CD4-positive, alpha-beta T cell treated with Interleukin-17A for 1 hour (primary cell): Measurements from ENCODE around the gene MTCH1.

Experiments used
- DNase-seq: peaks from one replicate; pipeline ENCODE4 v3.0.0-alpha.2; 2020

Gene MTCH1, protein sequence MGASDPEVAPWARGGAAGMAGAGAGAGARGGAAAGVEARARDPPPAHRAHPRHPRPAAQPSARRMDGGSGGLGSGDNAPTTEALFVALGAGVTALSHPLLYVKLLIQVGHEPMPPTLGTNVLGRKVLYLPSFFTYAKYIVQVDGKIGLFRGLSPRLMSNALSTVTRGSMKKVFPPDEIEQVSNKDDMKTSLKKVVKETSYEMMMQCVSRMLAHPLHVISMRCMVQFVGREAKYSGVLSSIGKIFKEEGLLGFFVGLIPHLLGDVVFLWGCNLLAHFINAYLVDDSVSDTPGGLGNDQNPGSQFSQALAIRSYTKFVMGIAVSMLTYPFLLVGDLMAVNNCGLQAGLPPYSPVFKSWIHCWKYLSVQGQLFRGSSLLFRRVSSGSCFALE

DNA sequence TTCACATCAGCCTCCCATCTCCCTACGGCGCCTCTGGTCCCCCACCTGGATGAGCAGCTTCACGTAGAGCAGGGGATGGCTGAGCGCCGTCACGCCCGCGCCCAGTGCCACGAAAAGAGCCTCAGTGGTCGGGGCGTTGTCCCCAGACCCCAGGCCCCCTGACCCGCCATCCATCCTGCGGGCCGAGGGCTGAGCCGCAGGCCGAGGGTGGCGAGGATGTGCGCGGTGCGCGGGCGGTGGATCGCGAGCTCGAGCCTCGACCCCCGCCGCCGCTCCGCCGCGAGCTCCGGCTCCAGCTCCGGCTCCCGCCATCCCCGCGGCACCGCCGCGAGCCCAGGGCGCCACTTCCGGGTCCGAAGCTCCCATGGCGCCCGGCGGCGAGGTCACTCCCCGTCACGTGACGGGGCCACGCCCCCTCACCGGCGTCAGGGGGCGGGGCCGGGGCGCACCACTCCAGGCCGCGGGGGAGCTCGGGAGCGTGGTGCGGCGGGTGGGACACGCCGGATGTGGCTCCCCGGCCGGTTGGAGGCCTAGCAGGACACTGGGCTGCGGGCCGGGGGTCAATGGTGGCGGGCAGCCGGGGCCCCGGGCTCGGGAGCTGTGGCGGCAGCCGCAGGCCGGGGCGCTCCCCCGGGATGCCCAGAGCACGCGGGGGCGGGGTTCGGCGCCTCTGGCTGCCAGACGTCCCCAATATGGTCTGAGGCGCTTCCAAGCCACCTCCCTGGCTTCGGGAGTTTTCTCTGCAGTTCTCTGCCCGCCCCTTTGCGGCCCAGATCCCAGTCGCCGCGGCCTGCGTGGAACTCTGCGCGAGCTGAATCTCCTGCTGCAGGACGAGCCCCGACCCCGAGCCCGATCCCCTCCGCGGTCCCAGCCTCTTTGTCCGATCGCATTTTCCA, at the start of gene MTCH1:
Gene MTCH1 (minus strand): TSS at position 389 of the 896 bp plus-strand sequence. CDS start 23 bp downstream, at position 366.
- peak; percentile 88 for DNase-seq

- DNase-seq, result no peak
Observed at GRCh38 chr6:37033819-37034795, 48.1 kb upstream of the MTCH1 start.

GRCh38 chr6:37033255-37033654, 47.3 kb upstream of the MTCH1 start:
- DNase-seq, result peak; percentile 11

- DNase-seq, result no peak
Observed at GRCh38 chr6:37032239-37032638, 46.2 kb upstream of the MTCH1 start.

- no peak for DNase-seq
Observed at GRCh38 chr6:37030599-37030998, 44.6 kb upstream of the MTCH1 start.

- peak; percentile 64 for DNase-seq
Observed at GRCh38 chr6:37029249-37029971, 43.4 kb upstream of the MTCH1 start.

- no peak for DNase-seq
Observed at GRCh38 chr6:37027811-37028469, 41.9 kb upstream of the MTCH1 start.

- no peak for DNase-seq
Observed at GRCh38 chr6:37027036-37027720, 41.2 kb upstream of the MTCH1 start.

DNA sequence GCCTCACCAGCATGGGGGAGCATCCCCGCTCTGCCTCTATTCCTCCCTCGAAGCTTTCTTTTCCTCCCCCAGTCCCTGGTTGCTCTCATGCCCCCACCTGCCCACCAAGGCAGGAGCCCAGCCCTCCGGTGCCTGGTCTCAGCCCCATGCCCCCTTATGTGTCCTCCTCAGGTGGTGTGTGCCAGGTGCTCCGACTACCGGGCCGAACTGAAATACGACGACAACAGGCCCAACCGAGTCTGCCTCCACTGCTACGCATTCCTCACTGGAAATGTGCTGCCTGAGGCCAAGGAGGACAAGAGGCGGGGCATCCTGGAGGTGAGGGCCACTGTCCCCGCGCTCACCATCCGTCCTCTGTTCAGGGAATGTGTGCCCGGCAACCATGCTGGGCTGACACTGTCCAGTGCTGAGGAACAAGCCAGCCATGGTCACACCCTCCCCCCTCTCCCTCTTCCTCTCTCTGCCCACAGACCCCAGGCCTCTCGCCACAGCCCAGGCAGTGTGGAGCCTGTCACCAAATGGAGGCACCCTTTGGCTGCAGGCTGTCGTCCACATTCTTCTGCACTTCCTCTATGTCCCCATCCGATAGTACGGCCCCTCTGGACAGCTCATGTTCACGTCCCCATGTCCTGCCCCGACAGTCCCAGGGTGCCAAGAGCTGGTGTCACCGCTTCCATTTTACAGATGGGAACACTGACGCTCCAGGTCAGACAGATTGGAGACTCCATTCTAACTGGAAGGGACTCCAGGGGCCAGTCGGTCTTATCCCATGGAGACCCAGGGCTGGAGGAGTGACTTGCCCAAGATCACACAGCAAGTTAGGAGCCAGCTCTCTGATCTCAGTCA, 39.8 kb upstream of the MTCH1 start:
- no peak for DNase-seq

DNA sequence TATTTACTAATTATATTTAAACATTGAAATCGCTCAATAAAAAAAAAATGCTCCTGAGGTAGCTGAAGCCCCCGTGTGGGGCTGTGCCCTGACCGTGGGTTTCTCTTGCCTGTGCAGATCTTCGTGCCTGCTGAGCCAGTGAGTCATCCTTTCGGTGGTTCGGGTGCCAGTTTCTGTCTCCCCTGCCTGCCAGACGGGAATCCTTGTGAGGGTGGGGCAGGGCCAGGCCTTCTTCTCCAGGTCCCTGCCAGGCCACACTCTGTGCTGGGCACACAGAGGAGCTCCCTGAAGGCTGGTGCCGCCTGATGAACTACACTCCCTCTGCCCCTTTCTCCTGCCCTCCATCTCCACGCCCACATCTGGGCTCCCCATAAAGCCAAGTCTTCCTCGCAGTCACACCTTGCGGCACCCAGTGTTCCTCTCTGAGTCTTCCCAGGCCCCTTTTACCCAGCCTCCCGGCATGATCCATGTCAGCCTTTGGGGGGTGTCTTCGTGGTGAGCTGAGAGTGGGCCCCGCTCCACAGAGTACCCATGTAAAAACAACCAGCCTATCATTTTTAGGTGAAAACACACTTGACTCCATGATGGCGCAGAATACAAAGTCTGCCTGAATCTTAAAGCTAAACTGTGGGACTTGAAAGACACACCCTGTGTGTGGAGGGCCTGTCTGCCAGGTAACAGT, 38.8 kb upstream of the MTCH1 start:
- DNase-seq, result no peak

GRCh38 chr6:37022135-37022863, 36.3 kb upstream of the MTCH1 start:
- no peak for DNase-seq

GRCh38 chr6:37021356-37022129, 35.5 kb upstream of the MTCH1 start:
- peak; percentile 85 for DNase-seq

- no peak for DNase-seq
Observed at GRCh38 chr6:37020812-37021211, 34.8 kb upstream of the MTCH1 start.

DNA sequence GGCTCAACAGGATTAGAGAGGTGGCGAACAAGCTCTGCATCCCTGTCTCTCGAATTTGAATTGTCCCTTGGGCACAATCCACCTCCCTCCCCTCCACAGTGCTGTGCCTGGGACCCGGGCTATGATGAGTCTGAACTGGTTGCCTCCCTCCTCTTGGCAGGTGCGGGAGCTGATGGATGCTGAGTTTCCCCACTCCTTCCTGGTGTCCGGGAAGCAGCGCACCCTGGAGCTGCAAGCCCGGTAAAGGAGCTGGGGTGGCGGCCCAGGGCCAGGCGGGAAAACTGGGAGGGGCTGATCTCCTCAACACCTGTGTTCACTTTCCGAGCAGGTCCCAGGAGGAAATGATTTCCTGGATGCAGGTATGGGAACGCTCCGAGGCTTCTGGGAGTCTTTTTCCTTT, 34.4 kb upstream of the MTCH1 start:
- DNase-seq, result no peak

DNA sequence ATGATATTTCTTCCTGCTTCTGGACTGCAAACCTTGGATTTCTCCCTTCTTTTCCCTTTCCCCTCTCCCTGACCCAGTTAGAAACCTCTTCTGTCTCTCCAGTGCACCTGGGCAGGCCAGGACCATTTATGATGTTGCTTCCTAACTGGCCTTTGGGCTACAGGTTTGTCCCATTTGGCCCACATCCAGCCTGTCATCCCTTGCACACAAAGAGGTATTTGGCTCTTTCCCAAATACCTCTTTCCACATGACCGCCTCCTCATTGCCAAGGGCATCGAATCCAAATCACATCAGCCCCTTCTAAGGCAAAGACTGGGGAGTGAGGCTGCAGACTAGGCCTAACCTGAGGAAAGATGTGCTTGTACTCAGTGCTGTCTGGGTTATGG, 33.1 kb upstream of the MTCH1 start:
- DNase-seq, result no peak

- DNase-seq, result peak; percentile 91
Observed at GRCh38 chr6:37018198-37019064, 32.4 kb upstream of the MTCH1 start.
